ACC112 (cell line): ENCODE results near the gene NUP62.
A peak's percentile ranks its signal among the peaks of the same experiment; 100 is the strongest.
"Not testable (repeated sequence)": the region's sequence is repeated elsewhere in the genome, so short reads cannot be mapped to it uniquely, and the experiment has no call there.

Source experiments
- H2AFZ ChIP-seq: fragments of 200-600 bp; sonication (generic); one replicate; pipeline ENCODE4 v1.6.0; 2017; ENCODE audit warnings: antibody characterized with exemption, low read length; ENCODE audit not compliant: unreplicated experiment
- H3K27ac ChIP-seq: fragments of 200-600 bp; sonication (generic); 2 replicates; pipeline ENCODE4 v1.5.1; 2014; ENCODE audit warnings: low read depth, mild to moderate bottlenecking, antibody characterized with exemption, low read length, moderate library complexity
- H3K27me3 ChIP-seq: fragments of 200-600 bp; sonication (generic); 2 replicates; pipeline ENCODE4 v1.6.1; 2014; ENCODE audit warnings: mild to moderate bottlenecking, antibody characterized with exemption, low read length, moderate library complexity, mixed read lengths; ENCODE audit not compliant: insufficient read depth
- H3K36me3 ChIP-seq: fragments of 200-600 bp; sonication (generic); 2 replicates; pipeline ENCODE4 v1.6.1; 2016; ENCODE audit warnings: mild to moderate bottlenecking, antibody characterized with exemption, low read length, moderate library complexity, mixed read lengths; ENCODE audit not compliant: insufficient read depth
- H3K4me1 ChIP-seq: fragments of 200-600 bp; sonication (generic); one replicate; pipeline ENCODE4 v1.6.1; 2016; ENCODE audit warnings: low read length, mixed read lengths; ENCODE audit not compliant: insufficient read depth, unreplicated experiment, control insufficient read depth
- H3K4me3 ChIP-seq: fragments of 200-600 bp; sonication (generic); 2 replicates; pipeline ENCODE4 v1.5.1; 2014; ENCODE audit warnings: mild to moderate bottlenecking, low read depth, low read length
- H3K79me2 ChIP-seq: fragments of 200-600 bp; sonication (generic); one replicate; pipeline ENCODE4 v1.6.0; 2016; ENCODE audit warnings: low read length; ENCODE audit not compliant: control insufficient read depth, unreplicated experiment, insufficient read depth

NUP62 gene

GRCh38 chr19:49925486-49925885 is 3.8 kb downstream of the NUP62 start:
- Histone ChIP-seq H3K36me3 (peaks cover 11% of the 10 kb centered on the region; the same call in 1 of the 2 replicates), H2AFZ (no peak overlapping the region), H3K27ac (no peak overlapping the region), H3K4me3 (no peak overlapping the region), H3K27me3 (no peaks in the 10 kb centered on the region), H3K79me2 (peaks cover 76% of the 10 kb centered on the region), H3K4me1 (peaks cover 28% of the 10 kb centered on the region)

- not testable (repeated sequence) for H3K27me3 ChIP-seq, H3K4me3 ChIP-seq, H2AFZ ChIP-seq, H3K27ac ChIP-seq
- peaks cover 11% of the 10 kb centered on the region; the same call in 1 of the 2 replicates for H3K36me3 ChIP-seq
- H3K4me1 ChIP-seq: peaks cover 28% of the 10 kb centered on the region
- H3K79me2 ChIP-seq: peaks cover 81% of the 10 kb centered on the region
Measured at GRCh38 chr19:49924881-49925210, 4.5 kb downstream of the NUP62 start.

GRCh38 chr19:49924004-49924880 is 5.1 kb downstream of the NUP62 start:
- H3K36me3 ChIP-seq: peaks cover 11% of the 10 kb centered on the region; the same call in 1 of the 2 replicates
- peaks cover 87% of the 10 kb centered on the region for H3K79me2 ChIP-seq
- H2AFZ ChIP-seq: no peak overlapping the region
- H3K27me3 ChIP-seq: no peaks in the 10 kb centered on the region
- H3K4me1 ChIP-seq: peaks cover 28% of the 10 kb centered on the region
- no peak overlapping the region for H3K4me3 ChIP-seq
- H3K27ac ChIP-seq: no peak overlapping the region

- Histone ChIP-seq H3K27me3 (no peaks in the 10 kb centered on the region), H2AFZ (no peak overlapping the region), H3K4me1 (peaks cover 28% of the 10 kb centered on the region), H3K79me2 (peaks cover 85% of the 10 kb centered on the region), H3K36me3 (peaks cover 11% of the 10 kb centered on the region; the same call in 1 of the 2 replicates), H3K27ac (no peak overlapping the region), H3K4me3 (no peak overlapping the region)
Measured at GRCh38 chr19:49923055-49924003, 6.0 kb downstream of the NUP62 start.

- Histone ChIP-seq H3K27ac (peak overlapping the region; percentile 61; the same call in 1 of the 2 replicates), H2AFZ (no peak overlapping the region), H3K79me2 (peaks cover 80% of the 10 kb centered on the region), H3K27me3 (no peaks in the 10 kb centered on the region), H3K4me1 (peaks cover 19% of the 10 kb centered on the region), H3K36me3 (peaks cover 5% of the 10 kb centered on the region; the same call in 1 of the 2 replicates), H3K4me3 (no peak overlapping the region)
Measured at GRCh38 chr19:49921871-49922795, 7.2 kb downstream of the NUP62 start.

GRCh38 chr19:49920624-49921363 is 8.5 kb downstream of the NUP62 start:
- Histone ChIP-seq H2AFZ (no peak overlapping the region), H3K4me3 (no peak overlapping the region), H3K27ac (no peak overlapping the region), H3K36me3 (peaks cover 4% of the 10 kb centered on the region; the same call in 1 of the 2 replicates), H3K4me1 (peaks cover 17% of the 10 kb centered on the region), H3K27me3 (no peaks in the 10 kb centered on the region), H3K79me2 (peaks cover 78% of the 10 kb centered on the region)

- no peaks in the 10 kb centered on the region for H3K36me3 ChIP-seq
- no peak overlapping the region for H3K4me3 ChIP-seq
- no peak overlapping the region for H2AFZ ChIP-seq
- H3K79me2 ChIP-seq: peaks cover 60% of the 10 kb centered on the region
- no peak overlapping the region for H3K27ac ChIP-seq
- no peaks in the 10 kb centered on the region for H3K27me3 ChIP-seq
- peaks cover 12% of the 10 kb centered on the region for H3K4me1 ChIP-seq
Measured at GRCh38 chr19:49918089-49918488, 11.2 kb downstream of the NUP62 start.

- no peaks in the 10 kb centered on the region for H3K27me3 ChIP-seq
- peaks cover 52% of the 10 kb centered on the region for H3K79me2 ChIP-seq
- H3K27ac ChIP-seq: no peak overlapping the region
- H2AFZ ChIP-seq: no peak overlapping the region
- peaks cover 3% of the 10 kb centered on the region for H3K4me1 ChIP-seq
- H3K4me3 ChIP-seq: no peak overlapping the region
- H3K36me3 ChIP-seq: no peaks in the 10 kb centered on the region
Measured at GRCh38 chr19:49916839-49917733, 12.2 kb downstream of the NUP62 start.

- H3K36me3 ChIP-seq: no peaks in the 10 kb centered on the region
- H2AFZ ChIP-seq: no peak overlapping the region
- no peak overlapping the region for H3K4me3 ChIP-seq
- H3K4me1 ChIP-seq: peaks cover 4% of the 10 kb centered on the region
- no peaks in the 10 kb centered on the region for H3K27me3 ChIP-seq
- H3K79me2 ChIP-seq: peaks cover 38% of the 10 kb centered on the region
- no peak overlapping the region for H3K27ac ChIP-seq
Measured at GRCh38 chr19:49915271-49915670, 14.0 kb downstream of the NUP62 start.
